ENCODE data around the gene CKAP2L. TPM values are rescaled to one million over a fixed set of nuclear protein-coding genes. Genes with fewer than 3 reads are reported as not detected.

The CKAP2L gene
- total RNA-seq, 1 donor from 2014 or later: 0.38 TPM

- Histone ChIP-seq H3K9me3 (replicated peaks) (no peaks in the 10 kb centered on the region), H3K27me3 (ENCODE audit: low read depth) (no peaks in the 10 kb centered on the region), H3K36me3 (no peaks in the 10 kb centered on the region), H3K4me1 (peaks cover 16% of the 10 kb centered on the region), H3K4me3 (peak overlapping the region; percentile 39), H3K27ac (replicated peaks) (peak overlapping the region; percentile 53)
- intact Hi-C loops (cut with micrococcal nuclease): no loop called here
- TF ChIP-seq CTCF (IDR thresholded peaks at IDR 0.05; ENCODE audit: borderline replicate concordance): no peak
- no peak for DNase-seq
These were observed 4.0 kb upstream of the CKAP2L start for GRCh38 chr2:112768432-112768831.

DNA sequence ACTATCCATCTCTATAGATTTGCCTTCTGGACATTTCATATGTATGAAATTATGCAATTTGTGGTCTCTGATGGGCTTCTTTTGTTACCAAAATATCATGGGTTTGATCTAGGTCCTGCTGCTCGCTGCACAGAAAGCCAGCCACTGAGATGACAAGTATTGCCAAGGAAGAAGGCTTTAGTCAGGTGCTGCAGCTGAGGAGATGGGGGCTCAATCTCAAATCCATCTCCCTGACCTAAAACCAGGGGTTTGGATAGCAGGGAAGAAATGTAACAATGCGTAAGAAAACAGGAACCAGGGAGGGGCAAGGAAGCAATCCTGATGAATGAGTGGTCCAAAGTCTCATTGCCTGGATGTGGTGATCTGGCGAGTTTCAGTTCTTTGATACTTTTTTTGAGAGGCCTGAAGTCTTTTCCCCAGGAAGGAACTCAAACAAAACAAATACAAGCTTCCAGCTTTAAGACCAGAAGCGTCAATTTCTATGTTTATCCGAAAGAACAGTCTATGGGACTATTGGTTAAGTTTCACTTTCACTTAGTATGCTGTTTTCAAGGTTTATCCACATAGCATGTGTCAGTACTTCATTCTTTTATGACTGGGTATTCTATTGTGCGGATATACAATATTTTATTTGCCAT lies 3.4 kb upstream of the CKAP2L start:
- no peak for TF ChIP-seq CTCF (IDR thresholded peaks at IDR 0.05; ENCODE audit: borderline replicate concordance)

DNA sequence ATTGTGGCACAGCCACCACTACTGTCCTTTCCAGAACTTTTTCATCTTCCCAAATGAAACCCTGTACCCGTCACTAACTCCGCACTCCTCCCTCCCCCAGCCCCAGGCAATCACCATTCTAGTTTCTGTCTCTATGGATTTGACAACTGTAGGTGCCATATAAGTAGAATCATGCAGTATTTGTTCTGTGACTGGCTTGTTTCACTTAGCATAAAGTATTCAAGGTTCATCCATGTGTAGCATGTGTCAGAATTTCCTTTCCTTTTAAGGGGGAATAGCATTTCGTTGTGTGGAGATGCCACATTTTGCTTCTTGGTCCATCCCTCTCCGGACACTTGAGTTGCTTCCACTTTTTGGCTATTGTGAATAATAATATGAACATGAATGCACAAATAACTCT lies 842 bp upstream of the CKAP2L start:
- intact Hi-C loops (cut with micrococcal nuclease): no loop called here
- Histone ChIP-seq H3K9me3 (replicated peaks) (no peaks in the 10 kb centered on the region), H3K27me3 (ENCODE audit: low read depth) (no peaks in the 10 kb centered on the region), H3K4me3 (peak overlapping the region; percentile 87), H3K27ac (replicated peaks) (peak overlapping the region; percentile 55), H3K36me3 (no peaks in the 10 kb centered on the region), H3K4me1 (peaks cover 16% of the 10 kb centered on the region)
- no peak for TF ChIP-seq CTCF (IDR thresholded peaks at IDR 0.05; ENCODE audit: borderline replicate concordance)
- DNase-seq: no peak

More for the DNA sequence above, 3.4 kb upstream of the CKAP2L start:
- Histone ChIP-seq H3K9me3 (replicated peaks) (no peaks in the 10 kb centered on the region), H3K4me1 (peaks cover 16% of the 10 kb centered on the region), H3K4me3 (peak overlapping the region; percentile 39), H3K27me3 (ENCODE audit: low read depth) (no peaks in the 10 kb centered on the region), H3K36me3 (no peaks in the 10 kb centered on the region), H3K27ac (replicated peaks) (peak overlapping the region; percentile 53)
- DNase-seq: no peak
- intact Hi-C loops (cut with micrococcal nuclease): no loop called here

GRCh38 chr2:112762276-112762675 lies 2.1 kb downstream of the CKAP2L start:
- TF ChIP-seq CTCF (IDR thresholded peaks at IDR 0.05; ENCODE audit: borderline replicate concordance): no peak

DNA sequence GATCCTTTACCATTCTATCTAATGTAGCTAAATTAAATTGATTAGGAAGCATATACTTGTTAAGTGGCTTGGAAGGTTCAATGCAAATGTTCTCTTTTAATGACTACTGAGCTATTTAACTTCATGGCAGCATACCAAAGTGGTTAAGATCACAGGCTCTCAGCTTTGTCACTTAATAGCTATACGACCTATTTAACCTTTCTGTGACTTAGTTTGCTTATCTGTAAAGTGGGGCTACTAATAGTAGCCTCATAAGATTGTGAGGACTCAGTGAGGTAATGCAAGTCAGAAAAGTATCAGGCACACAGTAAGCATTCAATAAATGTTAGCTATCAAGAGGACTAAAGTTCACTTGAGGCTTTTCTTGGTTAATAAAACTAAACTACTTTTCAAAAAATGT lies 4.3 kb downstream of the CKAP2L start:
- no peak for TF ChIP-seq CTCF (IDR thresholded peaks at IDR 0.05; ENCODE audit: borderline replicate concordance)
- Histone ChIP-seq H3K27me3 (ENCODE audit: low read depth) (no peaks in the 10 kb centered on the region), H3K27ac (replicated peaks) (no peak overlapping the region), H3K9me3 (replicated peaks) (no peaks in the 10 kb centered on the region), H3K4me1 (peaks cover 13% of the 10 kb centered on the region), H3K36me3 (no peaks in the 10 kb centered on the region), H3K4me3 (no peak overlapping the region)
- no peak for DNase-seq
- intact Hi-C loops (cut with micrococcal nuclease): no loop called here

More at GRCh38 chr2:112762276-112762675, 2.1 kb downstream of the CKAP2L start:
- intact Hi-C loops (cut with micrococcal nuclease): no loop called here
- no peaks in the 10 kb centered on the region for H3K27me3 ChIP-seq (ENCODE audit: low read depth)
- peaks cover 16% of the 10 kb centered on the region for H3K4me1 ChIP-seq
- H3K27ac ChIP-seq (replicated peaks): no peak overlapping the region
- H3K4me3 ChIP-seq: no peak overlapping the region
- no peak for DNase-seq
- no peaks in the 10 kb centered on the region for H3K9me3 ChIP-seq (replicated peaks)
- H3K36me3 ChIP-seq: no peaks in the 10 kb centered on the region
